ENCODE data around the gene NCAM1.

DNA sequence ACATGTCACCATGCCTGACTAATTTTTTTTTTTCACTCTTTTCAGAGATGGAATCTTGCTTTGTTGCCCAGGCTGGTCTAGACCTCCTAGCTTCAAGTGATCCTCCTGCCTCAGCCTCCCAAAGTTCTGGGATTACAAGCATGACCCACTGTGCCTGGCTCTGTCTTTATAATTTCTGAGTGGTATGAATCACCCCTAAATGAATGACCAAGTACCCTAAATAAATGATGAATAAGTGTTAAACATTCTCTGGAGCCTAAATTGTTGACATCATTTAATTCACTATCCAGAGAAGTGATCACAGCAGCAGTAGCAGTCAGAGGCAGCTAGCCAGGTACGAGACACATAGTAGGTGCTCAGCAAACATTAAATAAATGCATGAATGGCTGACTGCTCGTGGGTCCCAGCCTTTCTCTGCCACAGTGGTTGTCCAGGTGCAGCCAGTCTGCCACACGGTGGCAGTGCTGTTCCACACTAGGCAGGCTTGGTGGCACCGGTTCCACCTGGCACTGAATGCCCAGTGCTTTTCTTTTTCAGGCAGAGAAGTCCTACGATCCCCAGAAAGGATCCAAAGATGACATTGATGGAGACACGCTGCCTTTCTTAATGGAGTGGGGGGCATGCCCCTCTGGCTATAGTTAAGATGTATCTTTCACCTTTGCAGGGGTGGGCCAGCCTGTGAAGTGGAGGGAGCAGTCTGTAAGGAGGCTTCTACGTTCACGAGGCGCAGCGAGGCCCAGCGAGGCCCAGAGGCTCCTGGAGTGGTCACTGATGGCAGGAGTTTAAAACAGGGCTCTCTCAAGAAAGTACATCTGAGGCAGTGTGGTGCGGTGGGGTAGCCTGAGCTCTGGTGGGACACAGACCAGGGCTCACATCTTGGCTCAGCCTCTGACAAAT is 344.5 kb downstream of the NCAM1 start:
- TF ChIP-seq, protein P1, sequence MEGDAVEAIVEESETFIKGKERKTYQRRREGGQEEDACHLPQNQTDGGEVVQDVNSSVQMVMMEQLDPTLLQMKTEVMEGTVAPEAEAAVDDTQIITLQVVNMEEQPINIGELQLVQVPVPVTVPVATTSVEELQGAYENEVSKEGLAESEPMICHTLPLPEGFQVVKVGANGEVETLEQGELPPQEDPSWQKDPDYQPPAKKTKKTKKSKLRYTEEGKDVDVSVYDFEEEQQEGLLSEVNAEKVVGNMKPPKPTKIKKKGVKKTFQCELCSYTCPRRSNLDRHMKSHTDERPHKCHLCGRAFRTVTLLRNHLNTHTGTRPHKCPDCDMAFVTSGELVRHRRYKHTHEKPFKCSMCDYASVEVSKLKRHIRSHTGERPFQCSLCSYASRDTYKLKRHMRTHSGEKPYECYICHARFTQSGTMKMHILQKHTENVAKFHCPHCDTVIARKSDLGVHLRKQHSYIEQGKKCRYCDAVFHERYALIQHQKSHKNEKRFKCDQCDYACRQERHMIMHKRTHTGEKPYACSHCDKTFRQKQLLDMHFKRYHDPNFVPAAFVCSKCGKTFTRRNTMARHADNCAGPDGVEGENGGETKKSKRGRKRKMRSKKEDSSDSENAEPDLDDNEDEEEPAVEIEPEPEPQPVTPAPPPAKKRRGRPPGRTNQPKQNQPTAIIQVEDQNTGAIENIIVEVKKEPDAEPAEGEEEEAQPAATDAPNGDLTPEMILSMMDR (IDR thresholded peaks at IDR 0.05): peak; percentile 78 to 97 (median 96)
- no peak for TF ChIP-seq POLR2A (IDR thresholded peaks at IDR 0.05)
